IPS DF 6.9 (cell line): Measurements from ENCODE around the gene SLC27A3.

Experiments used
- DNase-seq: peaks from one replicate; pipeline ENCODE4 v3.0.0-alpha.2; 2013; ENCODE audit warnings: low read depth, low spot score
- H3K27ac ChIP-seq: one replicate; pipeline ENCODE4 v1.5.1; 2013; ENCODE audit warnings: low read length, control low read depth
- H3K27me3 ChIP-seq: 2 replicates; pipeline ENCODE4 v1.6.1; 2013; ENCODE audit warnings: mild to moderate bottlenecking, low read length; ENCODE audit not compliant: control insufficient read depth, insufficient read depth
- H3K36me3 ChIP-seq: 2 replicates; pipeline ENCODE4 v1.6.1; 2013; ENCODE audit warnings: low read length; ENCODE audit not compliant: control insufficient read depth, insufficient read depth
- H3K4me1 ChIP-seq: 2 replicates; pipeline ENCODE4 v1.6.1; 2013; ENCODE audit warnings: low read length; ENCODE audit not compliant: control insufficient read depth, insufficient read depth
- H3K4me3 ChIP-seq: 2 replicates; pipeline ENCODE4 v1.5.1; 2013; ENCODE audit warnings: mild to moderate bottlenecking, low read length
- H3K9me3 ChIP-seq: 2 replicates; pipeline ENCODE4 v1.6.1; 2013; ENCODE audit warnings: low read length, inconsistent platforms; ENCODE audit not compliant: control insufficient read depth, insufficient read depth
- WGBS: extraction: QIAGEN DNeasy Blood & Tissue Kit; methylation state at CpG from one replicate; pipeline ENCODE4 v1.1.7; 2013; ENCODE audit warnings: mixed read lengths, missing lambda C conversion rate; ENCODE audit not compliant: insufficient read length, insufficient coverage; 5-methylcytosine and 5-hydroxymethylcytosine counted together

The SLC27A3 gene

GRCh38 chr1:153818876-153819275 lies 43.7 kb downstream of the SLC27A3 start:
- no peak for DNase-seq
- Histone ChIP-seq H3K9me3 (no peaks in the 10 kb centered on the region), H3K4me3 (no peak overlapping the region), H3K4me1 (no peaks in the 10 kb centered on the region), H3K36me3 (peaks cover 17% of the 10 kb centered on the region), H3K27me3 (no peaks in the 10 kb centered on the region), H3K27ac (no peak overlapping the region)
- no CpG with 5 or more reads among the region's 2 CpGs for WGBS

GRCh38 chr1:153827168-153827964 lies 52.2 kb downstream of the SLC27A3 start:
- peaks cover 6% of the 10 kb centered on the region; the same call in 1 of the 2 replicates for H3K36me3 ChIP-seq

More at GRCh38 chr1:153827168-153827964, 52.2 kb downstream of the SLC27A3 start:
- H3K9me3 ChIP-seq, result no peaks in the 10 kb centered on the region
- DNase-seq, result no peak
- no peaks in the 10 kb centered on the region for H3K27me3 ChIP-seq
- no peak overlapping the region for H3K4me3 ChIP-seq
- no peaks in the 10 kb centered on the region for H3K4me1 ChIP-seq
- no peak overlapping the region for H3K27ac ChIP-seq
- no CpG with 5 or more reads among the region's 6 CpGs for WGBS
